Activated B cell treated with CpG ODN at 0.5 μM for 24 hours (primary cell): ENCODE data around the gene LRRC28. TPM values are rescaled to one million over a fixed set of nuclear protein-coding genes. Genes with fewer than 3 reads are reported as not detected.

Experiments
- ATAC-seq: fragments of 200-7000 bp; cut with Tn5 transposase; one replicate; pipeline ENCODE4 v1.10.0; 2021; ENCODE audit warnings: low read depth, mild to moderate bottlenecking, moderate library complexity
- CTCF ChIA-PET: fragments of 350-600 bp; sonication (Branson Sonifier 250); formaldehyde crosslinking; loops from one replicate; lab custom pipeline; 2021; ENCODE audit warnings: antibody characterized with exemption; lab: Charles Lee
- POLR2A ChIA-PET: fragments of 350-600 bp; sonication (Branson Sonifier 250); formaldehyde crosslinking; loops from one replicate; lab custom pipeline; 2021; ENCODE audit warnings: antibody characterized with exemption; lab: Charles Lee
- DNase-seq: peaks from one replicate; pipeline ENCODE4 v3.0.0; 2022
- H3K27ac Mint-ChIP-seq: one replicate; pipeline ENCODE4 v1.8.0; 2020; ENCODE audit warnings: mixed read lengths
- H3K27me3 Mint-ChIP-seq: one replicate; pipeline ENCODE4 v1.8.0; 2021; ENCODE audit warnings: mixed read lengths
- H3K36me3 Mint-ChIP-seq: one replicate; pipeline ENCODE4 v1.8.0; 2021; ENCODE audit warnings: low read depth, mixed read lengths
- H3K4me1 Mint-ChIP-seq: one replicate; pipeline ENCODE4 v1.8.0; 2021; ENCODE audit warnings: mixed read lengths
- H3K4me3 Mint-ChIP-seq: one replicate; pipeline ENCODE4 v1.8.0; 2020; ENCODE audit warnings: mild to moderate bottlenecking, mixed read lengths
- H3K9me3 Mint-ChIP-seq: one replicate; pipeline ENCODE4 v1.8.0; 2020; ENCODE audit warnings: mixed read lengths
- intact Hi-C: fragments of 100-400 bp; cut with micrococcal nuclease; formaldehyde crosslinking; loops from one replicate; pipeline ENCODE4 v1.15.1; 2024
- total RNA-seq: library from RNA; stranded (reverse); gene quantifications from 2 replicates; pipeline ENCODE4 v1.2.3, GENCODE V29; 2022
- TF ChIP-seq, protein P1 (sequence below): fragments of 200-600 bp; IDR thresholded peaks from one replicate; pipeline ENCODE4 v1.8.0; 2022; ENCODE audit warnings: antibody characterized with exemption, mild to moderate bottlenecking

LRRC28 gene
- total RNA-seq, 1 donor from 2014 or later, result 21.2 TPM

DNA sequence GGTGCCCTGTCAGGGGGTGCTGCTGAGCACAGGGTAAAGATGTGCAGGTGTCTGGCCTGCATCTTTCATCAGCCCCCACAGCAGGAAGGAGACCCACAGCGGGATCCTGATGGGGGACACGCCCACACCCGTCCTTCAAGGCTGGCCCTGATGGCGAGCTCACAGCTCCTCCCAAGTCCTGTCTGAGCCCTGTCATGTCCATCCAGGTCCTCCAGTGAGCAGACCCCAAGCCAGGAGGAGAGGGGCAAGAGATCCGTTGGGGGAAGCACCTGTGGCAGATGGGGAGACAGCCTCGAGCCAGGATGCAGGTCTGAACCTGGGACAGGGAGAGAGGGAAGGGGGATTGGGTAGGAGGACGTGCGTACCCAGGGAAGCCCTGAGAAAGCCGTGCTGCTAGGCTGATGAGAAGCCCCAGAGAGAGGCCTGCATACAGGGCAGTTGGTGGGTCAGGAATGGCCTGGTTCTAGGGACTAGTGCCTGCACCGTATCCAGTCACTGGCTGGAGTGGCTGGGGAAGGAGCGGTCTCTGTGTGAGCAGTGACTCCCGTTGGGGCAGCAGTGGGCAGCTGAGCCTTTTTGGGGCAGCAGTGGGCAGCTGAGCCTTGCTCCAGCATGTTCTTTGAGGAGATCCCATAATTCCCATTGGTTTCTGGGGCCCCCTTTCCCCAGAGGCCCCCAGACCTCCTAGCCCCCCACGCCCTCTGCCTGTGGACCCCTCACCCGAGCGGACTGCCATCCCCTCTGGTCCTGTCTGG is 181.2 kb downstream of the LRRC28 start:
- intact Hi-C loops, result loop anchor here (5.0 kb wide), 1 partner anchor 45 kb away; no protein-coding TSS in a partner anchor
- no peak overlapping the region for H3K4me3 Mint-ChIP-seq
- no peaks in the 10 kb centered on the region for H3K36me3 Mint-ChIP-seq
- DNase-seq, result peak; percentile 13
- TF ChIP-seq, protein P1, sequence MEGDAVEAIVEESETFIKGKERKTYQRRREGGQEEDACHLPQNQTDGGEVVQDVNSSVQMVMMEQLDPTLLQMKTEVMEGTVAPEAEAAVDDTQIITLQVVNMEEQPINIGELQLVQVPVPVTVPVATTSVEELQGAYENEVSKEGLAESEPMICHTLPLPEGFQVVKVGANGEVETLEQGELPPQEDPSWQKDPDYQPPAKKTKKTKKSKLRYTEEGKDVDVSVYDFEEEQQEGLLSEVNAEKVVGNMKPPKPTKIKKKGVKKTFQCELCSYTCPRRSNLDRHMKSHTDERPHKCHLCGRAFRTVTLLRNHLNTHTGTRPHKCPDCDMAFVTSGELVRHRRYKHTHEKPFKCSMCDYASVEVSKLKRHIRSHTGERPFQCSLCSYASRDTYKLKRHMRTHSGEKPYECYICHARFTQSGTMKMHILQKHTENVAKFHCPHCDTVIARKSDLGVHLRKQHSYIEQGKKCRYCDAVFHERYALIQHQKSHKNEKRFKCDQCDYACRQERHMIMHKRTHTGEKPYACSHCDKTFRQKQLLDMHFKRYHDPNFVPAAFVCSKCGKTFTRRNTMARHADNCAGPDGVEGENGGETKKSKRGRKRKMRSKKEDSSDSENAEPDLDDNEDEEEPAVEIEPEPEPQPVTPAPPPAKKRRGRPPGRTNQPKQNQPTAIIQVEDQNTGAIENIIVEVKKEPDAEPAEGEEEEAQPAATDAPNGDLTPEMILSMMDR, result no peak
- H3K9me3 Mint-ChIP-seq, result no peaks in the 10 kb centered on the region
- no peak for ATAC-seq
- POLR2A ChIA-PET, result interaction anchor here (1.1 to 2.3 kb wide), 4 partner anchors 70 to 134 kb away, joined by 3 to 12 read pairs (median 8); partner anchors contain the start of gene MEF2A
- H3K27me3 Mint-ChIP-seq, result no peaks in the 10 kb centered on the region
- CTCF ChIA-PET, result interaction anchor here (1.3 to 1.7 kb wide), 3 partner anchors 80 to 272 kb away, joined by 4 to 7 read pairs (median 5); no protein-coding TSS in a partner anchor
- peaks cover 57% of the 10 kb centered on the region for H3K4me1 Mint-ChIP-seq
- H3K27ac Mint-ChIP-seq, result peak overlapping the region; percentile 70

GRCh38 chr15:99433026-99433756 is 181.9 kb downstream of the LRRC28 start:
- peaks cover 57% of the 10 kb centered on the region for H3K4me1 Mint-ChIP-seq
- DNase-seq, result peak; percentile 30

GRCh38 chr15:99433757-99434450 is 182.6 kb downstream of the LRRC28 start:
- Mint-ChIP-seq H3K9me3 (no peaks in the 10 kb centered on the region), H3K27me3 (no peaks in the 10 kb centered on the region), H3K27ac (peak overlapping the region; percentile 70), H3K4me3 (peak overlapping the region; percentile 28), H3K4me1 (peaks cover 57% of the 10 kb centered on the region), H3K36me3 (no peaks in the 10 kb centered on the region)
- TF ChIP-seq, protein P1, result no peak
- CTCF ChIA-PET, result interaction anchor here (1.3 to 1.7 kb wide), 4 partner anchors 19 to 271 kb away, joined by 3 to 7 read pairs (median 4); no protein-coding TSS in a partner anchor
- no peak for DNase-seq
- no peak for ATAC-seq
- intact Hi-C loops, result loop anchor here (5.0 kb wide), 1 partner anchor 47 kb away; no protein-coding TSS in a partner anchor
- POLR2A ChIA-PET, result interaction anchor here (1.0 to 2.3 kb wide), 7 partner anchors 9 to 133 kb away, joined by 3 to 12 read pairs (median 4); partner anchors contain the start of gene MEF2A

More at GRCh38 chr15:99433026-99433756, 181.9 kb downstream of the LRRC28 start:
- Mint-ChIP-seq H3K27ac (peak overlapping the region; percentile 70), H3K36me3 (no peaks in the 10 kb centered on the region), H3K9me3 (no peaks in the 10 kb centered on the region), H3K27me3 (no peaks in the 10 kb centered on the region), H3K4me3 (peak overlapping the region; percentile 28)
- POLR2A ChIA-PET, result interaction anchor here (1.0 to 2.3 kb wide), 7 partner anchors 9 to 134 kb away, joined by 3 to 12 read pairs (median 4); partner anchors contain the start of gene MEF2A
- TF ChIP-seq, protein P1, result no peak
- ATAC-seq, result peak; percentile 83
- intact Hi-C loops, result loop anchor here (5.0 kb wide), 1 partner anchor 46 kb away; no protein-coding TSS in a partner anchor
- CTCF ChIA-PET, result interaction anchor here (1.3 to 1.7 kb wide), 4 partner anchors 20 to 271 kb away, joined by 3 to 7 read pairs (median 4); no protein-coding TSS in a partner anchor

- ATAC-seq (no peak), DNase-seq (peak; percentile 14)
- no peaks in the 10 kb centered on the region for H3K36me3 Mint-ChIP-seq
- TF ChIP-seq, protein P1, result no peak
- H3K27me3 Mint-ChIP-seq, result no peaks in the 10 kb centered on the region
- H3K27ac Mint-ChIP-seq, result peak overlapping the region; percentile 51
- ChIA-PET POLR2A (interaction anchor here (1.9 to 2.3 kb wide), 2 partner anchors 77 to 132 kb away, joined by 9 to 12 read pairs; partner anchors contain the start of gene MEF2A), CTCF (interaction anchor here (1.4 to 1.7 kb wide), 2 partner anchors 18 to 270 kb away, joined by 3 to 5 read pairs; no protein-coding TSS in a partner anchor)
- H3K4me3 Mint-ChIP-seq, result peak overlapping the region; percentile 63
- intact Hi-C loops, result loop anchor here (5.0 kb wide), 1 partner anchor 47 kb away; no protein-coding TSS in a partner anchor
- peaks cover 57% of the 10 kb centered on the region for H3K4me1 Mint-ChIP-seq
- H3K9me3 Mint-ChIP-seq, result no peaks in the 10 kb centered on the region
Observed at GRCh38 chr15:99434506-99435112, 183.3 kb downstream of the LRRC28 start.
